ENCODE data around the gene ADRB1. TPM values are rescaled to one million over a fixed set of nuclear protein-coding genes. Genes with fewer than 3 reads are reported as not detected.

ADRB1 gene
- total RNA-seq, 1 donor from 2014 or later: not detected

- Histone ChIP-seq H3K4me1 (no peaks in the 10 kb centered on the region), H3K27me3 (no peaks in the 10 kb centered on the region), H3K27ac (no peak overlapping the region), H3K4me3 (no peak overlapping the region), H3K36me3 (no peaks in the 10 kb centered on the region), H3K9me3 (no peaks in the 10 kb centered on the region)
- TF ChIP-seq CTCF (IDR thresholded peaks at IDR 0.05): no peak
- intact Hi-C loops (cut with DNase I): no loop called here
- DNase-seq (ENCODE audit: low spot score in 2 of 2): no peak
These were observed 14.6 kb downstream of the ADRB1 start for GRCh38 chr10:114058297-114058696.

- Histone ChIP-seq H3K36me3 (no peaks in the 10 kb centered on the region), H3K27me3 (no peaks in the 10 kb centered on the region), H3K4me1 (no peaks in the 10 kb centered on the region), H3K9me3 (no peaks in the 10 kb centered on the region), H3K27ac (no peak overlapping the region), H3K4me3 (no peak overlapping the region)
- intact Hi-C loops (cut with DNase I): no loop called here
- DNase-seq (ENCODE audit: low spot score in 2 of 2): no peak
- no peak for TF ChIP-seq CTCF (IDR thresholded peaks at IDR 0.05)
These were observed 15.9 kb downstream of the ADRB1 start for GRCh38 chr10:114059561-114059960.

GRCh38 chr10:114060456-114060855 lies 16.8 kb downstream of the ADRB1 start:
- no peaks in the 10 kb centered on the region for H3K9me3 ChIP-seq
- H3K27me3 ChIP-seq: no peaks in the 10 kb centered on the region
- DNase-seq (ENCODE audit: low spot score in 2 of 2): no peak
- H3K36me3 ChIP-seq: no peaks in the 10 kb centered on the region
- TF ChIP-seq CTCF (IDR thresholded peaks at IDR 0.05): no peak
- H3K27ac ChIP-seq: no peak overlapping the region
- intact Hi-C loops (cut with DNase I): no loop called here
- H3K4me1 ChIP-seq: no peaks in the 10 kb centered on the region
- H3K4me3 ChIP-seq: no peak overlapping the region

GRCh38 chr10:114061148-114061547 lies 17.5 kb downstream of the ADRB1 start:
- H3K27ac ChIP-seq: no peak overlapping the region
- no peaks in the 10 kb centered on the region for H3K36me3 ChIP-seq
- H3K9me3 ChIP-seq: no peaks in the 10 kb centered on the region
- no peaks in the 10 kb centered on the region for H3K27me3 ChIP-seq
- no peaks in the 10 kb centered on the region for H3K4me1 ChIP-seq
- H3K4me3 ChIP-seq: no peak overlapping the region
- TF ChIP-seq CTCF (IDR thresholded peaks at IDR 0.05): no peak
- intact Hi-C loops (cut with DNase I): no loop called here
- no peak for DNase-seq (ENCODE audit: low spot score in 2 of 2)

GRCh38 chr10:114061789-114062188 lies 18.1 kb downstream of the ADRB1 start:
- H3K4me3 ChIP-seq: no peak overlapping the region
- H3K36me3 ChIP-seq: no peaks in the 10 kb centered on the region
- H3K27ac ChIP-seq: no peak overlapping the region
- H3K9me3 ChIP-seq: no peaks in the 10 kb centered on the region
- TF ChIP-seq CTCF (IDR thresholded peaks at IDR 0.05): no peak
- intact Hi-C loops (cut with DNase I): no loop called here
- no peak for DNase-seq (ENCODE audit: low spot score in 2 of 2)
- H3K27me3 ChIP-seq: no peaks in the 10 kb centered on the region
- H3K4me1 ChIP-seq: no peaks in the 10 kb centered on the region
